ENCODE data around the gene RO60. TPM values are rescaled to one million over a fixed set of nuclear protein-coding genes. Genes with fewer than 3 reads are reported as not detected.

The RO60 gene
- total RNA-seq (2016; rRNA removed; fragmentation: Illumina TruSeq; extraction: Trizol) (53.7 and 90.0 TPM in 2 replicates), polyA plus RNA-seq (2011; rRNA removed) (14.5 and 20.3 TPM in 2 replicates), polyA minus RNA-seq (2011; rRNA and poly(A)+ RNA removed; ENCODE audit: low replicate concordance) (57.6 and 70.0 TPM in 2 replicates), Bru-seq, nascent RNA (percentile 90 among the genes with signal in this experiment), BruChase-seq, experiment 1, labeled RNA remaining after a 6-hour chase (percentile 94 among the genes with signal in this experiment), BruChase-seq, experiment 2, labeled RNA remaining after a 2-hour chase (percentile 92 among the genes with signal in this experiment)
- 10.5 and 10.8 TPM in 2 replicates for total RNA-seq (2016; cell fraction: cytosol; rRNA removed; fragmentation: Illumina TruSeq; extraction: Trizol; ENCODE audit: low read depth)
- 53.1 and 96.6 TPM in 2 replicates for total RNA-seq (2016; cell fraction: insoluble cytoplasmic fraction; rRNA removed; fragmentation: Illumina TruSeq; extraction: Trizol)
- 18.2 and 19.9 TPM in 2 replicates for total RNA-seq (2016; cell fraction: membrane; rRNA removed; fragmentation: Illumina TruSeq; extraction: Trizol)
- 33.6 and 37.0 TPM in 2 replicates for total RNA-seq (2016; cell fraction: nucleus; rRNA removed; fragmentation: Illumina TruSeq; extraction: Trizol)
- polyA plus RNA-seq (2011; cell fraction: cytosol; rRNA removed) = 11.4 and 12.3 TPM in 2 replicates
- polyA plus RNA-seq (2011; cell fraction: nucleus; rRNA removed) = 16.9 and 17.1 TPM in 2 replicates
- 15.5 and 15.6 TPM in 2 replicates for polyA plus RNA-seq (2012)
- polyA plus RNA-seq (2016; cell fraction: cytosol; fragmentation: Illumina TruSeq; extraction: Trizol; ENCODE audit: low read depth) = 1.2 TPM in 2 replicates
- polyA plus RNA-seq (2016; cell fraction: insoluble cytoplasmic fraction; fragmentation: Illumina TruSeq; extraction: Trizol; ENCODE audit: low read depth) = 22.6 and 23.2 TPM in 2 replicates
- polyA plus RNA-seq (2016; cell fraction: membrane; fragmentation: Illumina TruSeq; extraction: Trizol; ENCODE audit: low read depth) = 2.6 TPM in 2 replicates
- 15.8 and 18.7 TPM in 2 replicates for polyA plus RNA-seq (2016; cell fraction: nucleus; fragmentation: Illumina TruSeq; extraction: Trizol; ENCODE audit: insufficient read depth, low read depth)
- polyA minus RNA-seq (2011; cell fraction: cytosol; rRNA and poly(A)+ RNA removed) = 54.5 and 59.0 TPM in 2 replicates
- polyA minus RNA-seq (2011; cell fraction: nucleus; rRNA and poly(A)+ RNA removed) = 74.0 and 82.1 TPM in 2 replicates
- long read RNA-seq, experiment 1, full-length matches to known transcripts = 35 of 46 reads
- long read RNA-seq, experiment 1, partial matches to known transcripts = 0 of 46 reads
- long read RNA-seq, experiment 1, other reads (novel, unspliced or antisense) = 11 of 46 reads
- long read RNA-seq, experiment 2, partial matches to known transcripts = 3 of 23 reads
- long read RNA-seq, experiment 2, other reads (novel, unspliced or antisense) = 17 of 23 reads

GRCh38 chr1:193059282-193060114, at the start of gene RO60, which contains the start of gene UCHL5:
Gene RO60 (plus strand): TSS chr1:193059612. CDS start chr1:193069055, 9,443 bp downstream.
Gene UCHL5 (minus strand): TSS chr1:193059360. CDS start chr1:193059260, 100 bp downstream.
- peaks cover 44% of the 10 kb centered on the region for H3K4me1 ChIP-seq (ENCODE audit: insufficient read depth, low read length)
- peak within 1 kb of the TSS; percentile 73 for H2AFZ ChIP-seq (ENCODE audit: low read length)
- 1% methylated on average over 12 of the region's 74 CpGs for WGBS (ENCODE audit: low lambda C conversion rate)
- H3K79me2 ChIP-seq (ENCODE audit: insufficient read depth, low read length) = peaks cover 90% of the 10 kb centered on the region
- H3K4me2 ChIP-seq (ENCODE audit: low read depth, low read length) = peak within 1 kb of the TSS; percentile 82
- FAIRE-seq (peak; percentile 86), ATAC-seq (peak; percentile 96), DNase-seq (ENCODE audit: low spot score) (peak; percentile 97)
- peak within 1 kb of the TSS; percentile 97 for H3K9ac ChIP-seq (ENCODE audit: insufficient read depth, low read depth, low read length)
- no TSS peak for BruUV-seq (replicated peaks)
- intact Hi-C loops (cut with micrococcal nuclease; ENCODE audit: unreplicated experiment) (loop anchor here (1.0 kb wide), 3 partner anchors 23 to 63 kb away; partner anchors contain the start of gene CDC73), in situ Hi-C loops (cut with HindIII; ENCODE audit: extremely low pct_ligation_motif_present, low pct_unique_long_range_greater_than_20kb) (no loop called here)
- peak within 1 kb of the TSS; percentile 92 to 99 (median 94) for H3K4me3 ChIP-seq (replicated peaks in 1 of 3; ENCODE audit: insufficient read depth in 1 of 3, low read depth in 2 of 3, low read length in 3 of 3)
- CTCF ChIA-PET (ENCODE audit: low intra/inter-chr PET ratio, low total read pairs) = no interaction called here
- peaks cover 11% of the 10 kb centered on the region; the same call in 1 of the 2 replicates for H4K20me1 ChIP-seq (ENCODE audit: insufficient read depth, low read length)
- POLR2A ChIA-PET = interaction anchor here (0.8 to 2.0 kb wide), 12 partner anchors 10 to 252 kb away, joined by 3 to 23 read pairs (median 6); partner anchors contain the start of genes CDC73 and GLRX2
- no peaks in the 10 kb centered on the region for H3K9me3 ChIP-seq (ENCODE audit: low read length)
- H3K27ac ChIP-seq (ENCODE audit: extremely low read length, insufficient read depth, low read length) = peak within 1 kb of the TSS; percentile 94
- peaks cover 1 to 5% of the 10 kb centered on the region in 2 experiments; a peak in 1 of 5 replicates for H3K36me3 ChIP-seq (replicated peaks in 1 of 2; ENCODE audit: control insufficient read depth in 1 of 2, insufficient read depth in 2 of 2, low read length in 2 of 2)
- H3K27me3 ChIP-seq (ENCODE audit: control insufficient read depth in 1 of 2, insufficient read depth in 2 of 2, low read length in 2 of 2) = peaks cover 0 to 2% of the 10 kb centered on the region in 2 experiments; a peak in 1 of 5 replicates
- TF ChIP-seq ETV5 (CRISPR knock-in tag; IDR thresholded peaks at IDR 0.05; ENCODE audit: borderline replicate concordance) (peak; percentile 81), ZNF12 (CRISPR knock-in tag; IDR thresholded peaks at IDR 0.05) (peak; percentile 81), BORCS8-MEF2B (CRISPR knock-in tag; IDR thresholded peaks at IDR 0.05) (peak; percentile 71), MED13 (CRISPR knock-in tag; IDR thresholded peaks at IDR 0.05) (peak; percentile 82; the same call in 1 of the 2 replicates), ZC3H4 (CRISPR knock-in tag; IDR thresholded peaks at IDR 0.05; ENCODE audit: borderline replicate concordance) (no peak), REST (IDR thresholded peaks at IDR 0.05; ENCODE audit: borderline replicate concordance in 1 of 2, low read depth in 1 of 2, low read length in 2 of 2) (peak in 1 of 2 experiments; percentile 30; a peak in 1 of 4 replicates), NBN (conservative IDR thresholded peaks at IDR 0.05) (no peak), HDAC1 (CRISPR knock-in tag; IDR thresholded peaks at IDR 0.05) (peak; percentile 95), GABPA (IDR thresholded peaks at IDR 0.05; ENCODE audit: low read depth, low read length) (peak; percentile 69), GABPA (CRISPR knock-in tag; IDR thresholded peaks at IDR 0.05; ENCODE audit: low read depth) (peak; percentile 92), SIX4 (CRISPR knock-in tag; IDR thresholded peaks at IDR 0.05) (no peak; the same call in 1 of the 2 replicates), NFRKB (IDR thresholded peaks at IDR 0.05) (no peak), TOPORS (CRISPR knock-in tag; IDR thresholded peaks at IDR 0.05) (peak; percentile 91), SP4 (CRISPR knock-in tag; IDR thresholded peaks at IDR 0.05) (peak; percentile 93), ZNF232 (CRISPR knock-in tag; IDR thresholded peaks at IDR 0.05; ENCODE audit: borderline replicate concordance) (peak; percentile 77; the same call in 1 of the 2 replicates)

Data from HepG2 (cell line).